Measurements from ENCODE around the gene CDKN2B-AS1.

- no peak for TF ChIP-seq POLR2AphosphoS5 (IDR thresholded peaks at IDR 0.05)
- TF ChIP-seq CTCF (IDR thresholded peaks at IDR 0.05) = no peak
- TF ChIP-seq POLR2A (IDR thresholded peaks at IDR 0.05) = no peak
These were observed 1.8 kb downstream of the CDKN2B-AS1 start for GRCh38 chr9:21996438-21996837.
